Measurements from ENCODE around the gene ZCCHC24.
"Not testable (repeated sequence)": the region's sequence is repeated elsewhere in the genome, so short reads cannot be mapped to it uniquely, and the experiment has no call there.

The ZCCHC24 gene

GRCh38 chr10:79342811-79343561, 102.4 kb downstream of the ZCCHC24 start:
- no peaks in the 10 kb centered on the region for H3K9me3 ChIP-seq (ENCODE audit: low read length)
- H3K27me3 ChIP-seq (ENCODE audit: insufficient read depth, low read length) = no peaks in the 10 kb centered on the region
- peaks cover 11% of the 10 kb centered on the region for H3K4me1 ChIP-seq (ENCODE audit: insufficient read depth, low read length)
- no peak overlapping the region for H3K4me3 ChIP-seq (ENCODE audit: low read length)
- no peak overlapping the region for H2AFZ ChIP-seq (ENCODE audit: low read depth, low read length)
- H3K36me3 ChIP-seq (ENCODE audit: insufficient read depth, low read length) = no peaks in the 10 kb centered on the region

GRCh38 chr10:79342295-79342761, 103.1 kb downstream of the ZCCHC24 start:
- H2AFZ ChIP-seq (ENCODE audit: low read depth, low read length) = no peak overlapping the region
- H3K4me3 ChIP-seq (ENCODE audit: low read length) = no peak overlapping the region
- no peaks in the 10 kb centered on the region for H3K36me3 ChIP-seq (ENCODE audit: insufficient read depth, low read length)
- peaks cover 9% of the 10 kb centered on the region for H3K4me1 ChIP-seq (ENCODE audit: insufficient read depth, low read length)
- no peaks in the 10 kb centered on the region for H3K9me3 ChIP-seq (ENCODE audit: low read length)
- no peaks in the 10 kb centered on the region for H3K27me3 ChIP-seq (ENCODE audit: insufficient read depth, low read length)

GRCh38 chr10:79340646-79341244, 104.7 kb downstream of the ZCCHC24 start:
- Histone ChIP-seq H3K4me3 (ENCODE audit: low read length) (no peak overlapping the region), H3K4me1 (ENCODE audit: insufficient read depth, low read length) (no peaks in the 10 kb centered on the region), H3K36me3 (ENCODE audit: insufficient read depth, low read length) (no peaks in the 10 kb centered on the region)

GRCh38 chr10:79339266-79339665, 106.2 kb downstream of the ZCCHC24 start:
- Histone ChIP-seq H3K27me3 (ENCODE audit: insufficient read depth, low read length) (no peaks in the 10 kb centered on the region), H3K36me3 (ENCODE audit: insufficient read depth, low read length) (no peaks in the 10 kb centered on the region), H2AFZ (ENCODE audit: low read depth, low read length) (no peak overlapping the region), H3K4me3 (ENCODE audit: low read length) (no peak overlapping the region), H3K9me3 (ENCODE audit: low read length) (no peaks in the 10 kb centered on the region), H3K4me1 (ENCODE audit: insufficient read depth, low read length) (no peaks in the 10 kb centered on the region)

More at GRCh38 chr10:79340646-79341244, 104.7 kb downstream of the ZCCHC24 start:
- Histone ChIP-seq H3K27me3 (ENCODE audit: insufficient read depth, low read length) (no peaks in the 10 kb centered on the region), H2AFZ (ENCODE audit: low read depth, low read length) (no peak overlapping the region), H3K9me3 (ENCODE audit: low read length) (no peaks in the 10 kb centered on the region)

GRCh38 chr10:79337783-79338469, 107.5 kb downstream of the ZCCHC24 start:
- H2AFZ ChIP-seq (ENCODE audit: low read depth, low read length); H3K9me3 ChIP-seq (ENCODE audit: low read length); H3K4me3 ChIP-seq (ENCODE audit: low read length); H3K4me1 ChIP-seq (ENCODE audit: insufficient read depth, low read length); H3K36me3 ChIP-seq (ENCODE audit: insufficient read depth, low read length); H3K27me3 ChIP-seq (ENCODE audit: insufficient read depth, low read length): not testable (repeated sequence)

- Histone ChIP-seq H3K36me3 (ENCODE audit: insufficient read depth, low read length) (no peaks in the 10 kb centered on the region), H3K4me1 (ENCODE audit: insufficient read depth, low read length) (no peaks in the 10 kb centered on the region), H2AFZ (ENCODE audit: low read depth, low read length) (no peak overlapping the region), H3K9me3 (ENCODE audit: low read length) (no peaks in the 10 kb centered on the region), H3K4me3 (ENCODE audit: low read length) (no peak overlapping the region), H3K27me3 (ENCODE audit: insufficient read depth, low read length) (no peaks in the 10 kb centered on the region)
Observed at GRCh38 chr10:79336739-79337138, 108.7 kb downstream of the ZCCHC24 start.

- Histone ChIP-seq H3K27me3 (ENCODE audit: insufficient read depth, low read length) (no peaks in the 10 kb centered on the region), H3K9me3 (ENCODE audit: low read length) (no peaks in the 10 kb centered on the region), H3K36me3 (ENCODE audit: insufficient read depth, low read length) (no peaks in the 10 kb centered on the region), H3K4me3 (ENCODE audit: low read length) (no peak overlapping the region), H2AFZ (ENCODE audit: low read depth, low read length) (no peak overlapping the region), H3K4me1 (ENCODE audit: insufficient read depth, low read length) (no peaks in the 10 kb centered on the region)
Observed at GRCh38 chr10:79336276-79336675, 109.1 kb downstream of the ZCCHC24 start.

GRCh38 chr10:79335470-79336235, 109.8 kb downstream of the ZCCHC24 start:
- Histone ChIP-seq H3K9me3 (ENCODE audit: low read length) (no peaks in the 10 kb centered on the region), H3K27me3 (ENCODE audit: insufficient read depth, low read length) (no peaks in the 10 kb centered on the region), H3K4me3 (ENCODE audit: low read length) (no peak overlapping the region), H3K36me3 (ENCODE audit: insufficient read depth, low read length) (no peaks in the 10 kb centered on the region), H2AFZ (ENCODE audit: low read depth, low read length) (no peak overlapping the region), H3K4me1 (ENCODE audit: insufficient read depth, low read length) (no peaks in the 10 kb centered on the region)

GRCh38 chr10:79335094-79335469, 110.3 kb downstream of the ZCCHC24 start:
- no peaks in the 10 kb centered on the region for H3K9me3 ChIP-seq (ENCODE audit: low read length)
- H2AFZ ChIP-seq (ENCODE audit: low read depth, low read length) = no peak overlapping the region
- no peaks in the 10 kb centered on the region for H3K27me3 ChIP-seq (ENCODE audit: insufficient read depth, low read length)
- no peak overlapping the region for H3K4me3 ChIP-seq (ENCODE audit: low read length)
- no peaks in the 10 kb centered on the region for H3K4me1 ChIP-seq (ENCODE audit: insufficient read depth, low read length)
- H3K36me3 ChIP-seq (ENCODE audit: insufficient read depth, low read length) = no peaks in the 10 kb centered on the region

- no peak overlapping the region for H2AFZ ChIP-seq (ENCODE audit: low read depth, low read length)
- H3K27me3 ChIP-seq (ENCODE audit: insufficient read depth, low read length) = no peaks in the 10 kb centered on the region
- no peaks in the 10 kb centered on the region for H3K9me3 ChIP-seq (ENCODE audit: low read length)
- H3K4me1 ChIP-seq (ENCODE audit: insufficient read depth, low read length) = no peaks in the 10 kb centered on the region
- H3K36me3 ChIP-seq (ENCODE audit: insufficient read depth, low read length) = no peaks in the 10 kb centered on the region
- H3K4me3 ChIP-seq (ENCODE audit: low read length) = no peak overlapping the region
Observed at GRCh38 chr10:79334573-79334972, 110.9 kb downstream of the ZCCHC24 start.

- H3K4me1 ChIP-seq (ENCODE audit: insufficient read depth, low read length) = no peaks in the 10 kb centered on the region
- no peak overlapping the region for H2AFZ ChIP-seq (ENCODE audit: low read depth, low read length)
- H3K27me3 ChIP-seq (ENCODE audit: insufficient read depth, low read length) = no peaks in the 10 kb centered on the region
- no peaks in the 10 kb centered on the region for H3K9me3 ChIP-seq (ENCODE audit: low read length)
- no peaks in the 10 kb centered on the region for H3K36me3 ChIP-seq (ENCODE audit: insufficient read depth, low read length)
- no peak overlapping the region for H3K4me3 ChIP-seq (ENCODE audit: low read length)
Observed at GRCh38 chr10:79333513-79333912, 111.9 kb downstream of the ZCCHC24 start.

- H3K4me1 ChIP-seq (ENCODE audit: insufficient read depth, low read length); H3K4me3 ChIP-seq (ENCODE audit: low read length); H3K9me3 ChIP-seq (ENCODE audit: low read length); H2AFZ ChIP-seq (ENCODE audit: low read depth, low read length); H3K36me3 ChIP-seq (ENCODE audit: insufficient read depth, low read length); H3K27me3 ChIP-seq (ENCODE audit: insufficient read depth, low read length): not testable (repeated sequence)
Observed at GRCh38 chr10:79332610-79333315, 112.7 kb downstream of the ZCCHC24 start.

Data from neuron (in vitro differentiated cells).